ENCODE data around the gene ANAPC4.

The ANAPC4 gene

DNA sequence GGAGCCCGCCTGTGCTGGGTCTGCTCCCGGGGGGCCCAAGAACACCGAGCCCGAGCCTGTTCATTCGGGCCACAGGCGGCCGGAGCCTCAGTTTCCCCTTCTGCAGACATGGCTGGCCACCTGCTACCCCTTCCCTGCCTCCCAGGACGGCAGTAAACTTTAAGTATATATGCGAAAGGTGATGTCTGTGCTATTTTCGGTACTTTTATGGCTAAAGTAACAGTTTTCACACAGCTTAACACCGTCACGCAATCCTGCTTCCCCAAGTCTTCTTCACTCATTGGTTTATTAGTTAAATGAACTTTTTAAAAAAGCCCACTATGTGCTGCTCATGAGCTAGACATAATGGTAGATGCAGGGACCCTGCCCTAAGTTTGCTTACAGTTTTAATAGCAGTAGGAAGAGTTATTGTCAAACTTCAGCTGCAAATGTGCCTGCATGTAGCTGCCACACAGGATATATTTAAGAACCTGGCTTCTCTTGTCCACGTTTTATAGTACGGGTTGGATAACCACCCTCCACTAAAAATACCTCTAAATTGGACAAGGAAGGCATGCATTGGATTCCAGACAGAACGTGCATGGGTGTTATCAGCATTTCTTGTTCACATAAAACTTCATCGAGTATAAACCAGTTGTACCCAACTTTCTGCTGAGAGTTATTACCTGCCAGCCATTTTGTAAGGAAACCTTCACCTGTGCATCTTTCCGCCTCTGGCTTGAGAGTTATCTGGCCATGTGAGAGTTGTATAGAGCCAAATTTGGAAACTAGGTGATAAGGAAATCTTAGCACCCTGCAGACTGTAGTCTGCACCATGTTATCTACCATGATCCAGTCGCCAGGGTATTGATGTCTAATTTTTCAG, 741 bp downstream of the ANAPC4 start:
- in situ Hi-C loops (cut with MboI; ENCODE audit: low sequenced_read_pairs) = no loop called here

DNA sequence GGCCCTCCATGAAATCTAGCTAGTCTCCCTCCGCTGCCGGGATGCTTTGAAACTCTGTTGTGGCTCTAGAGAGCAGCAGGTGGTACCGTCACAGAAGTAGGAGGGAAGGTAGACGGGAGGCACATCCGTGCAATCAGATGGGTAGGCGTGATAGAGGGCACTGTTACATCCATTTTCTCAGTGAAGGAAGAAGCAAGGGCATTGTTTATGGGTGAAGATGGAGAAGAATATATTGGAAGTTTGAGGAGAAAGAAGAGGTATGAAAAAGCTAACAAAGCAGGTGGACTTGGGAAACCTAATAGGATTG, 1.3 kb downstream of the ANAPC4 start:
- in situ Hi-C loops (cut with MboI; ENCODE audit: low sequenced_read_pairs) = no loop called here

DNA sequence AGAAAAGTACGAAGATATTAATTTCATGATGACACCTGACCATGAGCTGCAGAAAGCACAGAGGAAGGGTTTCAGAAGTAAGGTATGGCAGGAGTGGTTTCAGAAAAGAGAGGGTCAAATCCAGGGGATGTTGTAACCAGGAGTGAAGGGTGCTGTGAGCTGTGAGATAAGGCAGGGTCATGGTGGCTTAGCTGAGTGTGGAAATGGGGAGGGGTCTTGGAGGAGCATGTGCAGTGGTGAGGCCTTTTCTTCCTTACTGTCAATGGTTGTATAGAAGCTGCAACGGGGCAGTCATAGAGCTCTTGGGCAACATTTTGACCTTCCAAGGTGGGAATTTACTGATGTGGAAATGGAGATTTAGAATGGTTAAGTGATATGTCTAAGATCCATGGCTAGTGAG, 2.5 kb downstream of the ANAPC4 start:
- in situ Hi-C loops (cut with MboI; ENCODE audit: low sequenced_read_pairs) = no loop called here

GRCh38 chr4:25383647-25384046, 6.6 kb downstream of the ANAPC4 start:
- in situ Hi-C loops (cut with MboI; ENCODE audit: low sequenced_read_pairs) = no loop called here

- in situ Hi-C loops (cut with MboI; ENCODE audit: low sequenced_read_pairs) = no loop called here
Observed at GRCh38 chr4:25386926-25387325, 9.9 kb downstream of the ANAPC4 start.

DNA sequence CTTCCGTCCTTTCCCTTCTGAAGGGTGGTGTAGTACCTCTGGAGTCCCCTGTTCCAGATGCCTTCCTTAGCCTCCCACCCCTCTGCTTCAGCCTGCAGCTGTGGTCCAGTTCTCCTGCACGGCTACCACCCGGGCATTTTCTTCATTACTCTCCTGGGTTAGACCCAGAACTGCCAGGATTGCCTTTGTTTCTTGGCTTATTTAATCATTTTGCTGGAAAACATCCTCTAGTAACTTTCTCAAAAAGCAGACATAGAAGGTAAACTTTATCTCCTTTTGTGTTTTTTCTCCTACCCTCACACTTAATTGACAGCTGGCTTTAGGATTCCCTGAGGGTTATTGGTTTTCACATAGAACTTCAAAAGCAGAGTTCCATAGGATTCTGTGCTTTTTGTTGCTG, 20.2 kb downstream of the ANAPC4 start:
- in situ Hi-C loops (cut with MboI; ENCODE audit: low sequenced_read_pairs) = no loop called here

- in situ Hi-C loops (cut with MboI; ENCODE audit: low sequenced_read_pairs) = no loop called here
Observed at GRCh38 chr4:25399510-25399909, 22.4 kb downstream of the ANAPC4 start.

GRCh38 chr4:25401066-25401465, 24.0 kb downstream of the ANAPC4 start:
- in situ Hi-C loops (cut with MboI; ENCODE audit: low sequenced_read_pairs) = no loop called here

DNA sequence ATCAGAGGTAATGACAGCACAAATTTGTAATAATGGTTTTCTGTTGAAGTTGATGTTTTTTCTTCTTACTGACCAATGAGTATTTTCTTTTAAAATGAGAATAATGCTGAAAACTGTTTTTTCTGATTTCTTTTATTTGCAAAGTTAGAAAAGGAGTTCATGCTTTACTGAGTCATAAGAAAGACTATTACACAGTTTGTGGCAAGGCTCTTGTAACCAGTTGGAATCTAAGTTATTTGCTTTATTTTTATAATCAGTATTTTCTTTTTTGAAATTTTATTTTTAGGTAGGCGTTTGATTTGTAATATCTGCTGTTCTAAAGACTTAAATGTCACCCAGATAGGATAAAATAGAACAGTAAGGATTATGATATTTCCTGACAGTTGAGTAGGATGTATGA, 25.5 kb downstream of the ANAPC4 start:
- in situ Hi-C loops (cut with MboI; ENCODE audit: low sequenced_read_pairs) = no loop called here

DNA sequence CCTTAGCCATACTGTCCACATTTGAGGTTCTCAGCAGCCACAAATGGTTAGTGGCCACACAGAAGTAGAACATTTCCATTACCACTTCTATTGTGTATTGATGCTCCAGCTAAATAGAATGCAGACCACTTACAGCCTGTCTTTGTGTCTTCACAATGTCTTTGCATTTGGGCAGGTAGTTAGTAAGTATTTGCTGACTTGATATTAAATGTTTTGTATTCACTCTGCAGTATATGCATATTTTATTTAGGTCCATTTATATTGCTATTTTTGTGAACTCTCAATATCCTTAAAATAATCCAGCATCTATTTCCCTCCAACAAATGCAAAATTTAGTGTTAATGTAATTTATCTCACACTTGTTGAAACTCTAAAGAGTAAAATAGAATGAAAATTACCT, 26.6 kb downstream of the ANAPC4 start:
- in situ Hi-C loops (cut with MboI; ENCODE audit: low sequenced_read_pairs) = no loop called here

- in situ Hi-C loops (cut with MboI; ENCODE audit: low sequenced_read_pairs) = no loop called here
Observed at GRCh38 chr4:25405453-25405852, 28.4 kb downstream of the ANAPC4 start.

- in situ Hi-C loops (cut with MboI; ENCODE audit: low sequenced_read_pairs) = no loop called here
Observed at GRCh38 chr4:25406081-25406692, 29.1 kb downstream of the ANAPC4 start.

DNA sequence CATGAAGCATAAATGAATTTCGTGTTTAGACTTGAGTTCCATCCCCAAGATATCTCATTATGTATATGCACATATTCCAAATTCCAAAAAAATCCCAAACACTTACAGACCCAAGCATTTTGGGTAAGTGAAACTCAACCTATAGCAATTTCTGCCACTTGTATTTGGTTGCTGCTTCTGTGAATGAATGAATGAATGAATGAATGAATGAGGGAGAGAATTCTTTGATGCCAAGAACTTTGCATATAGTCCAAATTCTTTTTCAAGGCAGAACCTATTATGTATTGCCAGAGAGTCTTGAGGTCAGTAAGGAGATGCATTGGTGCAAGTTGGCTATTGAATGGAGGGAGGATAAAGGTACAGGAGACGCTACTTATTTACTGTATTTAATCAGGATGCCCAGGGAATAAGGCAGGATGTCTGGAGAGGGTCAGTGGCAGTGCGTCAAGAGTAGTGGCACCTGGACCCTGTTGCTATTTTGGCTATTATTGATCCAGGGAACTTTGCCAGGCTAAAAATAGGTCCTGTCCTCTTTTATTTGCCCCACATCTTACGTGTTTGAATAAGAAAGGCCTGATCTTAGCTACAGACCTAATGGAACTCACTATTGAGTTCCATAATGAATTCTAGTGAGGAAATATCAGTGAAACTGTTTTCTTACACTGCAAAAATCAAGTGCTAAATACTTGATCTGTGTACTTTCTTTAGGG, 33.9 kb downstream of the ANAPC4 start:
- in situ Hi-C loops (cut with MboI; ENCODE audit: low sequenced_read_pairs) = no loop called here

DNA sequence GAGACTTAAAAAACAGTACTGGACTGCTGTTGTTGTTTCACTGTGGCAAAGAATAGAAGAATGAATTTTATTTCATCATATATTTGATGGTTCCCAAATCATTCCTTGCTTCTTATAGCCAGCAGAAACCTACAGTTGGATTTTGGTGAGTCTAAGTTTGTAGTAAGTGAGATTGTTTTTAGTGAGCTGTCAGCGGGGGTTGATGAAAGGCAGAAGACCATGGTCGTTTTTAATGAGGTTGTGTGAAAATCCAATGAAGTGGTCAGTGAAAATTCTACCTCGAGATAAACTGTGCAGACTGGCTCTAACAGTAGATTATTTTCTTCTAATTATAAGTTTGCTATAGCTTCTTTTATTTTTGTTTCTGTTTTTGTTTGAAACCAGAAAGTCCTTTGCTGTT, 36.2 kb downstream of the ANAPC4 start:
- in situ Hi-C loops (cut with MboI; ENCODE audit: low sequenced_read_pairs) = no loop called here

DNA sequence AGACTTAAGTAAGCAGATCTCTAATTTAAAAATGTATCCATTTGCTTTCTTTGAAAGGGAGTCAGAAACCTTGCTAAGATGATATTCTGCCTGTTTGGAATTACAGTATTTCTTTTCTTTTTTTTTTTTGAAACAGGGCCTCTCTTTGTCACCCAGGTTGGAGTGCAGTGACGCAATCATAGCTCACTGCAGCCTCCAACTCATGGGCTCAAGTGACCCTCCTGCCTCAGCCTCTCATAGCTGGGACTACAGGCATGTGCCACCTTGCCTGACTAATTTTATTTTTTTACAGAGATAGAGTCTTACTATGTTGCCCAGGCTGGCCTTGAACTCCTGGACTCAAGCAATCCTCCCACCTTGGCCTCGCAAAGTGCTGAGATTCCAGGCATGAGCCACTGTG, 40.0 kb downstream of the ANAPC4 start:
- in situ Hi-C loops (cut with MboI; ENCODE audit: low sequenced_read_pairs) = no loop called here

DNA sequence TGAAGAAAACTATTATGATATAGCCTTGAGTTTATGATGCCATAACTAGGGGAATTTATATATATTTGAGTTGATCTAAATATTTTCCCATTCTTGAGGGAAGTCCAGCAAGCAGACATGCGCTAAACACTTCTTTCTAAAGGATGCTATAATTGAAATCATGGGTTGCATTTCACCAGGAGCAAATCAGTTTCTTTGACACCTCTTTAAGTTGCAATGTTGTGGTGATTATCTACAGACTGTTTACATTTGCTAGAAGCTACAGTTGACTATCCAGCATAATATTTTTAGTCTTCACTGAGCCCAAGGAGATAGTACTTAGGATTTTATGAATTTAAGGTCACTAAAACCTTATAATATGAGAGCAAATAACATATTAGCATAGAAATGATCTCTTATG, 43.9 kb downstream of the ANAPC4 start:
- in situ Hi-C loops (cut with MboI; ENCODE audit: low sequenced_read_pairs) = no loop called here

DNA sequence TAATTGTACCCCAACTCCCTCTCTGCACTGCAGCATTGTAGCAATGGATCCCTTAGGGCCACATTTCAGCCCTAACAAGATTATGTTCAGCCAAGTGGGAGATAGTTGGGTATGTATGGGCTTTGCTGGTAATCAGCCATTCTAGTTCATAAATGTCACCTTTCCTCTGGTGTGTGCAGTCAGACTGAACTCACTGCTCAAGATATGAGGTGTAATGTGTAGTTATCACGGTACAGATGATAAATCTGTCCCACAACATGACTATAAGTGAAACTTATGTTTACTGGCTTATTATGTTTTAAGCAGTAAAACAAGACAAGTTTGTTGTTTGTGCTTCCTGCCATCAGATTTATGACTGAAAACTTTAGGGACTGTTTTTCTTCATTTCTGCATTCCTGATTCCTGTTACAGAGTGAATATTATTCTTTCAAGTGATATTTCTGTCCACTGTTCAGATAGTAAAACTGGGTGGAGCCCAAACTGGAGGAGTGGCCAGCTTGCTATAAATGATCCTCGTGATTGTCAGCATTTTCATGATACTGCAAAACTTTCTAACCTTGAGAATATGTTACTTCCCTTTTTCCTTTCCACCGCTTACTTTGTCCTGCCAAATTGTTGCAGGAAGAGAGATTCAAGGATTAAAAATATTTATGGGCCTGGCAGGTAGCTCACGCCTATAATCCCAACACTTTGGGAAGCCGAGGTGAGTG, 44.9 kb downstream of the ANAPC4 start:
- in situ Hi-C loops (cut with MboI; ENCODE audit: low sequenced_read_pairs) = no loop called here

- in situ Hi-C loops (cut with MboI; ENCODE audit: low sequenced_read_pairs) = no loop called here
Observed at GRCh38 chr4:25423548-25423947, 46.5 kb downstream of the ANAPC4 start.

- in situ Hi-C loops (cut with MboI; ENCODE audit: low sequenced_read_pairs) = loop anchor here (25.0 kb wide), 1 partner anchor 338 kb away; no protein-coding TSS in a partner anchor
Observed at GRCh38 chr4:25424539-25425228, 47.6 kb downstream of the ANAPC4 start.

DNA sequence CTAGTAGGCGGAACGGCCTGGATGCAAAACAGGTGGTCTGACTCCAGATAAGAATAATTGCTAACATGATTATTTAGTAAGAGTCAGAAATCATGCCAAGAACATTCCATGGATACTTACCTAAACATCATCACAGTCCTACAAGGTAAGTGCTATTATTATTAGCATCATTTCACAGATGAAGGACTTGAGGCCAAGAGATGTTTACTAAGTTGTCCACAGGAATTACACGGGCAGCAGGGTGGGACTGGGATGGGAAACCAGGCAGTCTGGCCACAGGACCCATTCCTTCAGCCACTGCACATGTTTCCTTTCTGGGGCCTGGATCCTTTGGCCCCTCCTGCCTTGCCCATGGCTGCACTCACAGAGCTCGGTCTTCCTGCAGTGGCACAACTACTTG, 48.3 kb downstream of the ANAPC4 start:
- in situ Hi-C loops (cut with MboI; ENCODE audit: low sequenced_read_pairs) = loop anchor here (25.0 kb wide), 1 partner anchor 337 kb away; no protein-coding TSS in a partner anchor

GRCh38 chr4:25427871-25428270, 50.8 kb downstream of the ANAPC4 start:
- in situ Hi-C loops (cut with MboI; ENCODE audit: low sequenced_read_pairs) = loop anchor here (25.0 kb wide), 1 partner anchor 334 kb away; no protein-coding TSS in a partner anchor
